Measurements from ENCODE around the gene CUL5. TPM values are rescaled to one million over a fixed set of nuclear protein-coding genes. Genes with fewer than 3 reads are reported as not detected.

Gene CUL5
- total and polyA plus RNA-seq, 8 donors = 31.1 to 47.3 (median 41.8) TPM

- no peaks in the 10 kb centered on the region for H3K27me3 ChIP-seq
- H3K27ac ChIP-seq = no peak overlapping the region
- DNase-seq (no peak), ATAC-seq (no peak)
- no peaks in the 10 kb centered on the region for H3K9me3 ChIP-seq
- H3K36me3 ChIP-seq = peaks cover 0 to 91% of the 10 kb centered on the region in 2 donors
- no peak for TF ChIP-seq CTCF (IDR thresholded peaks at IDR 0.05)
- intact Hi-C loops (cut with DNase I) = no loop called here
- H3K4me3 ChIP-seq = no peak overlapping the region
- H3K4me1 ChIP-seq = no peaks in the 10 kb centered on the region
Observed at GRCh38 chr11:108148556-108148955, 139.9 kb downstream of the CUL5 start.

GRCh38 chr11:108154591-108154990 lies 145.9 kb downstream of the CUL5 start:
- no peaks in the 10 kb centered on the region for H3K9me3 ChIP-seq
- intact Hi-C loops (cut with DNase I) = no loop called here
- H3K27ac ChIP-seq = no peak overlapping the region
- ATAC-seq (no peak), DNase-seq (no peak)
- no peaks in the 10 kb centered on the region for H3K4me1 ChIP-seq
- H3K27me3 ChIP-seq = no peaks in the 10 kb centered on the region
- H3K4me3 ChIP-seq = no peak overlapping the region
- TF ChIP-seq CTCF (IDR thresholded peaks at IDR 0.05) = no peak
- peaks cover 0 to 74% of the 10 kb centered on the region in 2 donors for H3K36me3 ChIP-seq

Other genes with a start within 250 kb of the CUL5 start
- gene SLC35F2, start 150.1 kb upstream of the CUL5 start, total RNA-seq = 1 to 10 TPM; 7.0 to 9.2 TPM
- 10 to 100 TPM; 26.7 to 38.6 (median 30.5) TPM for gene SLC35F2, start 150.1 kb upstream of the CUL5 start, polyA plus RNA-seq (ENCODE audit: insufficient read length in 6 of 6)
- 1 to 10 TPM; 1.7 to 5.6 TPM for gene RAB39A, start 80.5 kb upstream of the CUL5 start, total RNA-seq
- 1 to 10 TPM in 3 of 6 donors, under 1 TPM in 3; 0.80 to 1.5 (median 0.97) TPM for gene RAB39A, start 80.5 kb upstream of the CUL5 start, polyA plus RNA-seq (ENCODE audit: insufficient read length in 6 of 6)
- gene ACAT1, start 112.7 kb downstream of the CUL5 start, total RNA-seq = 10 to 100 TPM; 69.0 to 70.0 TPM
- 10 to 100 TPM; 61.4 to 67.3 (median 62.9) TPM for gene ACAT1, start 112.7 kb downstream of the CUL5 start, polyA plus RNA-seq (ENCODE audit: insufficient read length in 6 of 6)
- 10 to 100 TPM; 13.6 to 14.2 TPM for gene NPAT, start 213.7 kb downstream of the CUL5 start, total RNA-seq
- gene NPAT, start 213.7 kb downstream of the CUL5 start, polyA plus RNA-seq (ENCODE audit: insufficient read length in 6 of 6) = 10 to 100 TPM; 16.4 to 22.5 (median 20.6) TPM
- gene ATM, start 214.2 kb downstream of the CUL5 start, total RNA-seq = 10 to 100 TPM; 69.1 to 79.4 TPM
- 10 to 100 TPM; 79.7 to 99.9 (median 93.9) TPM for gene ATM, start 214.2 kb downstream of the CUL5 start, polyA plus RNA-seq (ENCODE audit: insufficient read length in 6 of 6)